IMR-90 (cell line): ENCODE measurements around the gene B3GLCT.

ENCODE experiments used
- BHLHE40 ChIP-seq: fragments of 150-350 bp; IDR thresholded peaks from 2 replicates; pipeline ENCODE4 v1.6.1; 2016; ENCODE audit warnings: mild to moderate bottlenecking, low read depth, low read length
- CEBPB ChIP-seq: IDR thresholded peaks from 2 replicates; pipeline ENCODE4 v1.6.1; 2012; ENCODE audit warnings: low read depth, low read length, improper control_type of control experiment
- MAFK ChIP-seq: IDR thresholded peaks from 2 replicates; pipeline ENCODE4 v1.6.1; 2012; ENCODE audit warnings: low read depth, low read length, improper control_type of control experiment
- NFE2L2 ChIP-seq: fragments of 150-350 bp; IDR thresholded peaks from 2 replicates; pipeline ENCODE4 v1.6.1; 2016; ENCODE audit warnings: low read depth, mild to moderate bottlenecking, low read length
- POLR2A ChIP-seq: IDR thresholded peaks from 2 replicates; pipeline ENCODE4 v1.6.1; 2012; ENCODE audit warnings: mild to moderate bottlenecking, low read depth, low read length
- RAD21 ChIP-seq: IDR thresholded peaks from 2 replicates; pipeline ENCODE4 v1.6.1; 2012; ENCODE audit warnings: low read length, improper control_type of control experiment
- RCOR1 ChIP-seq: IDR thresholded peaks from 2 replicates; pipeline ENCODE4 v1.6.1; 2012; ENCODE audit warnings: mild to moderate bottlenecking, low read length, improper control_type of control experiment; ENCODE audit not compliant: insufficient replicate concordance
- RFX5 ChIP-seq: IDR thresholded peaks from 2 replicates; pipeline ENCODE4 v1.8.0; 2012; ENCODE audit warnings: low read depth, mild to moderate bottlenecking, low read length, moderate library complexity
- SMC3 ChIP-seq: fragments of 150-350 bp; IDR thresholded peaks from 2 replicates; pipeline ENCODE4 v1.6.1; 2016; ENCODE audit warnings: low read depth, mild to moderate bottlenecking, antibody characterized with exemption, low read length, moderate library complexity
- USF2 ChIP-seq: fragments of 150-350 bp; IDR thresholded peaks from 2 replicates; pipeline ENCODE4 v1.6.1; 2017; ENCODE audit warnings: mild to moderate bottlenecking, antibody characterized with exemption, low read length, low read depth
- TF ChIP-seq, protein P1 (sequence below): conservative IDR thresholded peaks from 2 replicates; pipeline ENCODE4 v1.5.1; 2012; ENCODE audit warnings: mild to moderate bottlenecking, low read depth, low read length, improper control_type of control experiment

DNA sequence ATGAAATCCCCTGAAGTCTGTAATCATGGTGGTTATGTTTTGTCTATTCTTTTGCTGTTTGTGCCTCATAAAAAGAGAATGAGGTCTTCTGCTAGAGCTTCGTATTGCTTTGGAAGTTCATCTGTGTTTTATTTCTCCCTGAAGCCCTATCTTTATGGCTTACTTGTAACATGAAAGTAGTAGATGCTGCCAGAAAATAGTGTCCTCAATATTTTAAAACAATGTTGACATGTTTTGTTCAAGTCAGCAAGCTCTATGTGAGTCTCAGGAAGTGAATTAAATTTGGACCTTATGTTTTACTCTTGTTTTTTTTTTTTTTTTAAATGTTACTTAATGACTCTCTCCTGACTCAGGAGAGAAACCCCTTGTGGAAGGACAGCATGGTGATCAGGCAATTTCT is 130.5 kb downstream of the B3GLCT start:
- TF ChIP-seq, protein P1, sequence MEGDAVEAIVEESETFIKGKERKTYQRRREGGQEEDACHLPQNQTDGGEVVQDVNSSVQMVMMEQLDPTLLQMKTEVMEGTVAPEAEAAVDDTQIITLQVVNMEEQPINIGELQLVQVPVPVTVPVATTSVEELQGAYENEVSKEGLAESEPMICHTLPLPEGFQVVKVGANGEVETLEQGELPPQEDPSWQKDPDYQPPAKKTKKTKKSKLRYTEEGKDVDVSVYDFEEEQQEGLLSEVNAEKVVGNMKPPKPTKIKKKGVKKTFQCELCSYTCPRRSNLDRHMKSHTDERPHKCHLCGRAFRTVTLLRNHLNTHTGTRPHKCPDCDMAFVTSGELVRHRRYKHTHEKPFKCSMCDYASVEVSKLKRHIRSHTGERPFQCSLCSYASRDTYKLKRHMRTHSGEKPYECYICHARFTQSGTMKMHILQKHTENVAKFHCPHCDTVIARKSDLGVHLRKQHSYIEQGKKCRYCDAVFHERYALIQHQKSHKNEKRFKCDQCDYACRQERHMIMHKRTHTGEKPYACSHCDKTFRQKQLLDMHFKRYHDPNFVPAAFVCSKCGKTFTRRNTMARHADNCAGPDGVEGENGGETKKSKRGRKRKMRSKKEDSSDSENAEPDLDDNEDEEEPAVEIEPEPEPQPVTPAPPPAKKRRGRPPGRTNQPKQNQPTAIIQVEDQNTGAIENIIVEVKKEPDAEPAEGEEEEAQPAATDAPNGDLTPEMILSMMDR: no peak
- TF ChIP-seq SMC3 (no peak), NFE2L2 (no peak), POLR2A (no peak), CEBPB (no peak), RFX5 (no peak), USF2 (no peak), MAFK (no peak), RAD21 (no peak), RCOR1 (no peak), BHLHE40 (no peak)
